Right lobe of liver (tissue), 6 donors: Measurements from ENCODE around the gene PWWP2A. TPM values are rescaled to one million over a fixed set of nuclear protein-coding genes. Genes with fewer than 3 reads are reported as not detected.

Source experiments
- ATAC-seq, 4 donors: fragments of 200-7000 bp; cut with Tn5 transposase; one replicate each; pipeline ENCODE4 v1.9.1; 2020; ENCODE audit warnings: mild to moderate bottlenecking in 4 of 4, moderate library complexity in 4 of 4
- DNase-seq, 3 donors: peaks; one replicate each; pipeline ENCODE4 v3.0.0-alpha.2; 2020
- H3K27ac ChIP-seq, 3 donors: fragments of 200-600 bp; one replicate each; pipeline ENCODE4 v1.8.0; 2022
- H3K27me3 ChIP-seq, 2 donors: fragments of 200-600 bp; one replicate each; pipeline ENCODE4 v1.8.0; 2022
- H3K36me3 ChIP-seq, 4 donors: fragments of 200-600 bp; sonication (generic) in 1 of 4; one replicate each; pipeline versions ENCODE4 v1.5.1 to v1.8.0; 2017 to 2022; ENCODE audit warnings: control low read depth in 1 of 4
- H3K4me1 ChIP-seq, 4 donors: fragments of 200-600 bp; sonication (generic) in 1 of 4; one replicate each; pipeline versions ENCODE4 v1.5.1 to v1.8.0; 2017 to 2022; ENCODE audit warnings: control low read depth in 1 of 4
- H3K4me3 ChIP-seq, 3 donors: fragments of 200-600 bp; one replicate each; pipeline ENCODE4 v1.8.0; 2022
- H3K9me3 ChIP-seq, 4 donors: fragments of 200-600 bp; sonication (generic) in 1 of 4; one replicate each; pipeline versions ENCODE4 v1.5.1 to v1.8.0; 2017 to 2022; ENCODE audit warnings: control low read depth in 1 of 4
- POLR2A ChIP-seq: fragments of 450-650 bp; IDR thresholded peaks from one replicate; pipeline ENCODE4 v1.6.1; 2017; ENCODE audit warnings: antibody characterized with exemption, mild to moderate bottlenecking
- WGBS: methylation state at CpG from one replicate; pipeline ENCODE4 v1.1.6; 2018; ENCODE audit warnings: low coverage, low lambda C conversion rate; ENCODE audit not compliant: insufficient coverage; ENCODE audit errors: missing lambda C conversion rate; 5-methylcytosine and 5-hydroxymethylcytosine counted together
- intact Hi-C, 2 donors: fragments of 100-400 bp; cut with DNase I; formaldehyde crosslinking; loops; one replicate each; pipeline versions ENCODE4 v1.11.2 to v1.14.1; 2022
- total RNA-seq, 6 experiments: library from RNA; depleted of rRNA in 2 of 6; stranded (reverse); fragments of >200 nt in 2 of 6; fragmentation: NEBNext Ultra II Directional in 3 of 6; extraction: Animal tissue kit (Norgen Biotek cat#: 25700) in 3 of 6; gene quantifications; one replicate each; pipeline versions ENCODE4 v1.1.0 to v1.2.4, GENCODE V29; 2016 to 2023
- TF ChIP-seq, protein P1 (sequence below), 4 donors: fragments of 200-600 bp in 3 of 4; fragments of 450-650 bp in 1 of 4; IDR thresholded peaks; one replicate each; pipeline versions ENCODE4 v1.5.1 to v1.8.0; 2016 to 2022; ENCODE audit warnings: antibody characterized with exemption in 4 of 4, mild to moderate bottlenecking in 2 of 4
- donor health status: DM: no; HTN: yes; CAD: no.
- donor health status: DM: no; HTN: no; CAD: no.
- donor health status: DM: no; HTN: no; CAD: no.
- donor health status: DM: no; HTN: yes; CAD: no.
- donor health status: DM: no; HTN: yes; CAD: no.

PWWP2A gene
- total RNA-seq, 6 experiments from 2014 or later, result 7.4 to 11.8 (median 9.6) TPM

DNA sequence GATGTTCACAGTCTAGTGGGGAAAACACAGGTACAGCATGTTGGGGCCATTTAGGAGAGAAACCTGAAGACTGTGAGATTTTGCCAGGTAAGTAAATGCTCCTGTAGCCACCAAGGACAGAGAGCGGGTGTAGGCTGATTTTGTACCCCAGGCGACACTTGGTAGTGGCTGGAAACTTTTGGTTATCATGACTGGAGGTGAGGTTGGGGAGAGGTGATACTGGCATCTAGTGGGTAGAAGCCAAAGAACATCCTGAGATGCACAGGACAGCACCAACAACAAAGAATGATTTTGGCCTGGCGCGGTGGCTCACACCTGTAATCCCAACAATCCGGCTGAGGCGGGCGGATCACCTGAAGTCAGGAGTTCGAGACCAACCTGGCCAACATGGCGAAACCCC, 38.8 kb upstream of the PWWP2A start:
- 89% methylated on average over 8 of the region's 9 CpGs for WGBS
- Histone ChIP-seq H3K27ac (no peak overlapping the region), H3K4me3 (no peak overlapping the region), H3K9me3 (no peaks in the 10 kb centered on the region), H3K36me3 (no peaks in the 10 kb centered on the region), H3K4me1 (no peaks in the 10 kb centered on the region), H3K27me3 (no peaks in the 10 kb centered on the region)
- no peak for TF ChIP-seq POLR2A
- TF ChIP-seq, protein P1, sequence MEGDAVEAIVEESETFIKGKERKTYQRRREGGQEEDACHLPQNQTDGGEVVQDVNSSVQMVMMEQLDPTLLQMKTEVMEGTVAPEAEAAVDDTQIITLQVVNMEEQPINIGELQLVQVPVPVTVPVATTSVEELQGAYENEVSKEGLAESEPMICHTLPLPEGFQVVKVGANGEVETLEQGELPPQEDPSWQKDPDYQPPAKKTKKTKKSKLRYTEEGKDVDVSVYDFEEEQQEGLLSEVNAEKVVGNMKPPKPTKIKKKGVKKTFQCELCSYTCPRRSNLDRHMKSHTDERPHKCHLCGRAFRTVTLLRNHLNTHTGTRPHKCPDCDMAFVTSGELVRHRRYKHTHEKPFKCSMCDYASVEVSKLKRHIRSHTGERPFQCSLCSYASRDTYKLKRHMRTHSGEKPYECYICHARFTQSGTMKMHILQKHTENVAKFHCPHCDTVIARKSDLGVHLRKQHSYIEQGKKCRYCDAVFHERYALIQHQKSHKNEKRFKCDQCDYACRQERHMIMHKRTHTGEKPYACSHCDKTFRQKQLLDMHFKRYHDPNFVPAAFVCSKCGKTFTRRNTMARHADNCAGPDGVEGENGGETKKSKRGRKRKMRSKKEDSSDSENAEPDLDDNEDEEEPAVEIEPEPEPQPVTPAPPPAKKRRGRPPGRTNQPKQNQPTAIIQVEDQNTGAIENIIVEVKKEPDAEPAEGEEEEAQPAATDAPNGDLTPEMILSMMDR (IDR thresholded peaks at IDR 0.05), result no peak
- ATAC-seq (no peak), DNase-seq (no peak)
- intact Hi-C loops, result no loop called here

GRCh38 chr5:160155017-160155750, 35.9 kb upstream of the PWWP2A start:
- TF ChIP-seq, protein P1 (IDR thresholded peaks at IDR 0.05), result no peak
- no peak for TF ChIP-seq POLR2A
- no peaks in the 10 kb centered on the region for H3K4me1 ChIP-seq
- H3K9me3 ChIP-seq, result no peaks in the 10 kb centered on the region

DNA sequence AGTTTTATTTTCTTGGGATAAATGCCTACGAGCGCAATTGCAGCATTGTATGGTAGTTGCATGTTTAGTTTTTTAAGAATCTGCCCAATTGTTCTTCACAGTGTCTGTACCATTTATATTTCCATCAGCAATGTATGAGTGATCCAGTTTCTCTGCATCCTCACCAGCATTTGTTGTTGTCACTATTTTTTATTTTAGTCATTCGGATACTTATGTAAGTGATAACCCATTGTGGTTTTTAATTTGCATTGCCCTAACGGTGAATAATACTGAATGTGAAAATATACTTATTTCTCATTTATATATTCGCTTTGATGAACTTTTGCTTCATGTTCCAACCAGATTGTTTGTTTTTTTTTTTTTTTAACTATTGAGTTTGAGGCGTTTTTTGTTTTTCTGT, 33.7 kb upstream of the PWWP2A start:
- TF ChIP-seq POLR2A, result no peak
- TF ChIP-seq, protein P1 (IDR thresholded peaks at IDR 0.05), result no peak
- no peak overlapping the region for H3K27ac ChIP-seq
- 73% methylated on average over 6 of the region's 6 CpGs for WGBS
- intact Hi-C loops, result no loop called here
- H3K4me1 ChIP-seq, result no peaks in the 10 kb centered on the region
- no peak for DNase-seq
- no peaks in the 10 kb centered on the region for H3K9me3 ChIP-seq
- no peaks in the 10 kb centered on the region for H3K27me3 ChIP-seq
- H3K4me3 ChIP-seq, result no peak overlapping the region
- no peaks in the 10 kb centered on the region for H3K36me3 ChIP-seq
- no peak for ATAC-seq

More at GRCh38 chr5:160155017-160155750, 35.9 kb upstream of the PWWP2A start:
- Histone ChIP-seq H3K27ac (no peak overlapping the region), H3K4me3 (no peak overlapping the region), H3K36me3 (no peaks in the 10 kb centered on the region), H3K27me3 (no peaks in the 10 kb centered on the region)
- intact Hi-C loops, result no loop called here
- no peak for DNase-seq
- ATAC-seq, result no peak
- WGBS, result 90% methylated on average over 5 of the region's 6 CpGs

GRCh38 chr5:160152287-160152686, 33.0 kb upstream of the PWWP2A start:
- intact Hi-C loops, result no loop called here
- WGBS, result 60% methylated on average over 1 of the region's 1 CpG

More at GRCh38 chr5:160152287-160152686, 33.0 kb upstream of the PWWP2A start:
- no peaks in the 10 kb centered on the region for H3K36me3 ChIP-seq
- ATAC-seq (no peak), DNase-seq (no peak)
- H3K9me3 ChIP-seq, result no peaks in the 10 kb centered on the region
- no peaks in the 10 kb centered on the region for H3K4me1 ChIP-seq
- no peak overlapping the region for H3K27ac ChIP-seq
- H3K27me3 ChIP-seq, result no peaks in the 10 kb centered on the region
- H3K4me3 ChIP-seq, result no peak overlapping the region
- TF ChIP-seq POLR2A, result no peak
- TF ChIP-seq, protein P1 (IDR thresholded peaks at IDR 0.05), result no peak
